BJ (cell line): ENCODE measurements around the gene BMP8B. TPM values are rescaled to one million over a fixed set of nuclear protein-coding genes. Genes with fewer than 3 reads are reported as not detected.
"Not testable (repeated sequence)": the region's sequence is repeated elsewhere in the genome, so short reads cannot be mapped to it uniquely, and the experiment has no call there.

Experiments
- CTCF ChIA-PET: fragments of 350-600 bp; formaldehyde crosslinking; extraction: SDS; loops from one replicate; lab custom pipeline; 2021; ENCODE audit warnings: antibody characterized with exemption, inconsistent platforms; lab: Yijun Ruan, JAX
- POLR2A ChIA-PET: fragments of 300-600 bp; sonication (Branson Sonifier 250); formaldehyde crosslinking; extraction: SDS; loops from one replicate; lab custom pipeline; 2021; ENCODE audit warnings: antibody characterized with exemption; lab: Charles Lee
- DNase-seq: peaks from one replicate; pipeline ENCODE4 v3.0.0-alpha.2; 2011; ENCODE audit warnings: low read depth
- H3K27me3 ChIP-seq: 2 replicates; pipeline ENCODE4 v1.6.0; 2011; ENCODE audit warnings: low read length; ENCODE audit not compliant: control insufficient read depth, insufficient read depth
- H3K36me3 ChIP-seq: 2 replicates; pipeline ENCODE4 v1.5.1; 2011; ENCODE audit warnings: low read length; ENCODE audit not compliant: control insufficient read depth, insufficient read depth
- H3K4me3 ChIP-seq: 2 replicates; pipeline ENCODE4 v1.5.1; 2011; ENCODE audit warnings: low read depth, mild to moderate bottlenecking, control low read depth, low read length
- polyA plus RNA-seq: library from polyadenylated mRNA; depleted of rRNA; stranded (reverse); fragments of >200 nt; gene quantifications from 2 replicates; pipeline ENCODE4 v1.2.3, GENCODE V29; 2011
- TF ChIP-seq, protein P1 (sequence below): IDR thresholded peaks from 2 replicates; pipeline ENCODE4 v1.5.1; 2011; ENCODE audit warnings: low read depth, mild to moderate bottlenecking, control low read depth, inconsistent platforms, low read length, moderate library complexity; ENCODE audit not compliant: insufficient read depth

The BMP8B gene
- polyA plus RNA-seq, 1 experiment = 0.01 TPM

DNA sequence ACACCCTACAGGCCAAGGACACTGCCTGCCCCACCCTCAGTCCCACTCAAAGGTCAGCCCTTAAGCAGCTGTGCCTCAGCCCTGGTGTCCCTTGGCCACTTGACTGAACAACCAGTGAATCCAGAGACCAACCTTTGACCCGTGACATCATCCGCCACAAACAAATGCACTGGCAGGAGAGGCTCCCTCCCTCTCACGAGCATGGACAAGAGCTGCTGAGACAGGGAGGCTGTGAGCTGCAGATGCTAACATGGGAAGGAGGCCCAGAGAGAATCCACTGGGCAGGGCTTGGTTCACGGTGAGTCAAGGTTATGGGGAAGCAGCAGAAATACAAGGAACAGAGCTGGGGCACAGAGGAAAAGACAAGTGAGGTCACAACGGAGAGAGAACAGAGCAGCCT lies 22.2 kb downstream of the BMP8B start:
- DNase-seq, CTCF ChIA-PET, H3K36me3 ChIP-seq, H3K4me3 ChIP-seq, POLR2A ChIA-PET, H3K27me3 ChIP-seq: not testable (repeated sequence)

DNA sequence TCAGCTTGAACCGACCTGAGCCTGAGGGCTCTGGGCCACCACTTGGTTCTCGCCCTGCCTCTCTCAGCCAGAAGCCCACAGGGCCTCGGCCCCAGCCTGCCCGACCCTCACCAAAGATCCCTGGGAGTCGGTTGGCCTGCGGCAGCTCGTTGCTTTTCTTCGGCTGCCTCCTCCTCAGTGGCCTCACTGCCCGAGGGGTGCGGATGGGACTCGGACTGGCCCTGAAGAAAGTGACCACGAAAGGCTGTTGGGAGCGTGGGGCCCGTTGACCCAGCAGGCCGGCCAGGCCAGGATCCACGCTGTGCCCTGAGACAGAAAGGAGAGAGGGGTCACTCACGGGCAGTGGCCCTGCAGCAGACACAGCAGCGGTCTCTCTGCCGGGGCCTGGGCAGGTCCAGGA lies 24.2 kb downstream of the BMP8B start:
- H3K27me3 ChIP-seq, H3K36me3 ChIP-seq, DNase-seq, H3K4me3 ChIP-seq, POLR2A ChIA-PET, CTCF ChIA-PET: not testable (repeated sequence)

DNA sequence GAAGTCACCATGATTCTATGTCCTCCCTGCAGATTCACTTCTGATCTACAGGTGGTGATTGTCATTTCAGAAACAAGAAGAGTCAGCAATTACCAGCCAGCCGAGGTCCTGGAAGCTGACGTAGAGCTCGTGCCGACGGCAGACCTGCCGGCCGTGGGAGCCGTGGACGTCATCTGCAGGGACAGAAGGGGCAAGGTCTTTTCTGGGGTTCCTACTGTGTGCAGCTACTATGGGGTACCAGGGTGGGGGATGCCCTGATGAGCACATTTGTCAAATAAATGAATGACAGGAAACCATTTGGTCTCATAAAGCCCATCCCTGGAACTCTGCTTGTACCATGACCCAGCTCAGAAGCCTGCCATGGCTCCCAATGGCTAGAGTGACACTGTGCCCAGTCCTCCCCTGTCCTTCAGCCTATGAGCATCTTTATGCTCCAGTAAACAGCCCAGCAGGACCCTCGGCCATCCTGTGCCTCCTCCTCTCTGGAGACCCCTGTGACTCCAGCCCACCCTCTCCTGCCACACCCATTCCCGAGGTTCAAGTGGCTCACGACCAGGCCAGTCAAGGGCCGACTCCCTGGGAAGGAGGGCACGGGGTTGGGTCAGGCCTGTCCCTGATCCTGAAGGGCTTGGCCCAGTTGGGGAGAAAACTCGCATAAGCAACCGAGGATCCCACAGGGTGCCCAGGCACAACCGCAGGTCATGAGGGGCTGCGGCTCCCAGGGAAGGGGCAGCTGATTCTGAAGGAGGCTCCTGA lies 24.9 kb downstream of the BMP8B start:
- POLR2A ChIA-PET, H3K27me3 ChIP-seq, CTCF ChIA-PET, H3K36me3 ChIP-seq, DNase-seq, H3K4me3 ChIP-seq: not testable (repeated sequence)

DNA sequence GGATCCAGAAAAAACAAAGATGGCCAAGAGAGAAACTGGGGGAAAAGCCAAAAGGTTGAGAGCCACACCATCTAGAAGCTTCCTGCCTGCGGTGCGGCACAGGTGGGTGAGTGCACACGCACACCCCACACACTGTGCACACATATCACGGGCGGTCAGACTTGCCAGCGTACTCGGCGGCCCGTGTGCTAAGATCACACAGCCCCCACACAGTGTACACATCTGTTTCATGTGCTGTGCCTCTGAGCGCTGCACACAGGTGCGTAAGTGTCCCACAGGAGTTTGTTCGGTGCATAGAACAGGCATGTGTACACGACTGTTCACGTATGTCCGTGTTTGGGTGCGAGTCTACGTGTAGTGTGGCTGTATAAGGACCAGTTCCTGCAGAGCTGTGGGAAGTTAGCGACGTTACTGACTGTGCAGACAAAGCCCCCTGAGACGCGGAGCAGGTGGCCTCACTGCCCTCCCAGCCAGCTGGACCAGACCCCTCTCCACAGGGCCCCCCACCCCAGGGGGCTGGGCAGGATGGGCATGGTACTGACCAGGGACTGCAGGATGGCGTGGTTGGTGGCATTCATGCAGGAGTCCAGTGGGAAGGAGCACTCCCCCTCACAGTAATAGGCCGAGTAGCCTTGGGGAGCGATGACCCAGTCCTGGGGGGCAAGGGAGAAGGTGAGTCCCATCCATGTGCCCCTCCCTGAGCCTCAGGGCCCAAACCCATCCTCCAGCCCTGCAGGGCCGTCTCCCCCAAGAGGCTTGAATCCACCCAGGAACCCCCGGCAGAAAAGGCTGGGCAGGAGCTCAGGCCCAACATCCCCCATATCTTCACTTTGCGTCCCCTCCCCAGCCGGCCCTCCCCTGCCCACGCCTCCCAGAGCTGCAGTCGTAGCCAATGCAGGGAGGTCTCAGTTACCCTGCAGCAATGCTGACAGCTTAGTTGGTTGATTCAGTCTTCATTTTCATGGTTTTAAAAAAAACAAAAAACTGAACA lies 25.8 kb downstream of the BMP8B start:
- DNase-seq = no peak
- CTCF ChIA-PET = no interaction called here
- POLR2A ChIA-PET = no interaction called here
- Histone ChIP-seq H3K4me3 (no peak overlapping the region), H3K36me3 (peaks cover 2% of the 10 kb centered on the region; the same call in 1 of the 2 replicates), H3K27me3 (no peaks in the 10 kb centered on the region)
- TF ChIP-seq, protein P1, sequence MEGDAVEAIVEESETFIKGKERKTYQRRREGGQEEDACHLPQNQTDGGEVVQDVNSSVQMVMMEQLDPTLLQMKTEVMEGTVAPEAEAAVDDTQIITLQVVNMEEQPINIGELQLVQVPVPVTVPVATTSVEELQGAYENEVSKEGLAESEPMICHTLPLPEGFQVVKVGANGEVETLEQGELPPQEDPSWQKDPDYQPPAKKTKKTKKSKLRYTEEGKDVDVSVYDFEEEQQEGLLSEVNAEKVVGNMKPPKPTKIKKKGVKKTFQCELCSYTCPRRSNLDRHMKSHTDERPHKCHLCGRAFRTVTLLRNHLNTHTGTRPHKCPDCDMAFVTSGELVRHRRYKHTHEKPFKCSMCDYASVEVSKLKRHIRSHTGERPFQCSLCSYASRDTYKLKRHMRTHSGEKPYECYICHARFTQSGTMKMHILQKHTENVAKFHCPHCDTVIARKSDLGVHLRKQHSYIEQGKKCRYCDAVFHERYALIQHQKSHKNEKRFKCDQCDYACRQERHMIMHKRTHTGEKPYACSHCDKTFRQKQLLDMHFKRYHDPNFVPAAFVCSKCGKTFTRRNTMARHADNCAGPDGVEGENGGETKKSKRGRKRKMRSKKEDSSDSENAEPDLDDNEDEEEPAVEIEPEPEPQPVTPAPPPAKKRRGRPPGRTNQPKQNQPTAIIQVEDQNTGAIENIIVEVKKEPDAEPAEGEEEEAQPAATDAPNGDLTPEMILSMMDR = no peak

DNA sequence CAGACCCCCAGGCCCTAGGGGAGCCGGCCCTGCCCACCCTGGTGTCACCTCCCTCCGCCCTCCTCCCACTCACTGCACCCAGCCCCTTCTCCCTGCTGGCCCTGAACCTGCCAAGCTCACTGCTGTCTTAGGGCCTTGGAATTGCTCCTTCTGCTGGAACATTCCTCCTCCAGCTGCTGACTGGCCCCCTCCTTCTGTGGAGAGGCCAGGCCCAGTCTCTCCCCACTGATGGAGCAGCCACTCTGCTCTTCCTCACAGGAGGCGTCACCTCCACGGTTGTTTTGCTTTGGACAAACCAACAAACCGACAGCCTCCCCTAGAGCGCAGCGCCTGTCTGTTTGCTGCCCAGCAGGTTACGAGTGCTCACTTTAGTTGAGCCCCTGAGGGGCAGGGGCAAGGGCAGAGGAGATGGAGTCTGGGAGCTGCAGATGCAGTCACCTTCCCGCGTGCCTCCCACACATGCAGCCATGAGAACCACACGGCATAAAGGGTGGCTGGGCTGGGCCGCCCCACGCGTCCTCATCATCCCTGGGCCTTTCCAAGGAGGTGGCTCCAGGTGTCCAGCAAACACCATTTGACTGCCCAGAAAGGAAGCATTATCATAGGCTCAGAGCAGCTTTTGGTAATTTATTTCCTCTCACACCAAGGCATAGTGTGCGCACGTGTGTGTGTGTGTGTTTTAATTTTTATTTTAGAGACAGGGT lies 27.0 kb downstream of the BMP8B start:
- Histone ChIP-seq H3K27me3 (no peaks in the 10 kb centered on the region), H3K36me3 (peaks cover 2% of the 10 kb centered on the region; the same call in 1 of the 2 replicates), H3K4me3 (no peak overlapping the region)
- DNase-seq = no peak
- TF ChIP-seq, protein P1 = no peak
- ChIA-PET CTCF (no interaction called here), POLR2A (no interaction called here)

DNA sequence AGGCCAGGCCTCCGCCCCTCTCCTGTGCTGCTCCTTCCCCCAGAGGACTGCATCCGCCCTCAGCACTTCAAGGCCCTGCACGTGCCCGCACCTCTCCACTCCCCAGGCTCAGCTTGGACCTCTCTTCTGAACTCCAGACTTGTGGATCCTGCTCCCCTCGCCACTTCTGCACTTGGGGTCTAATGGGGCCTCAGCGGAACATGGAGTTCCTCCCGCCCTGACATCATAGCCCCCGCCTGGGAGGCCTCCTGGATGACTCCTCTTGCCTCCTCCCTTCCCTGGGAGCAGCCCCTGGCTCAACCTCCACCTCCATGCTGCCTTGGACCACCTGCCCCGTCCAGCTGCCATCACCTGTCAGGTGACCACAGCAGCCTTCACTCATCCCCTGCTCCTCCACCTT lies 27.6 kb downstream of the BMP8B start:
- DNase-seq = no peak
- H3K36me3 ChIP-seq = peaks cover 3% of the 10 kb centered on the region; the same call in 1 of the 2 replicates
- TF ChIP-seq, protein P1 = no peak
- POLR2A ChIA-PET = no interaction called here
- CTCF ChIA-PET = no interaction called here
- no peaks in the 10 kb centered on the region for H3K27me3 ChIP-seq
- H3K4me3 ChIP-seq = no peak overlapping the region
